Measurements from ENCODE around the gene BIRC3.
A peak's percentile ranks its signal among the peaks of the same experiment; 100 is the strongest.

GRCh38 chr11:102317099-102317767, at the start of gene BIRC3:
- TF ChIP-seq EZH2 (IDR thresholded peaks at IDR 0.05; ENCODE audit: low read length) (no peak), CTCF (optimal IDR thresholded peaks at IDR 0.05 in 1 of 3, IDR thresholded peaks at IDR 0.05 in 1 of 3, conservative IDR thresholded peaks at IDR 0.05 in 1 of 3; ENCODE audit: extremely low read depth in 1 of 3, insufficient read depth in 2 of 3, low read length in 3 of 3) (peak; percentile 27 to 37 (median 30))

All from keratinocyte (primary cell).